CD1c-positive myeloid dendritic cell (primary cell): ENCODE results near the gene MRPL43.

Experiments used
- DNase-seq: peaks from one replicate; pipeline ENCODE4 v3.0.0-alpha.2; 2016; ENCODE audit errors: extremely low spot score

Gene MRPL43

GRCh38 chr10:100968062-100968736 is 19.1 kb downstream of the MRPL43 start:
- DNase-seq, result no peak

GRCh38 chr10:100967332-100967731 is 20.0 kb downstream of the MRPL43 start:
- DNase-seq, result no peak

DNA sequence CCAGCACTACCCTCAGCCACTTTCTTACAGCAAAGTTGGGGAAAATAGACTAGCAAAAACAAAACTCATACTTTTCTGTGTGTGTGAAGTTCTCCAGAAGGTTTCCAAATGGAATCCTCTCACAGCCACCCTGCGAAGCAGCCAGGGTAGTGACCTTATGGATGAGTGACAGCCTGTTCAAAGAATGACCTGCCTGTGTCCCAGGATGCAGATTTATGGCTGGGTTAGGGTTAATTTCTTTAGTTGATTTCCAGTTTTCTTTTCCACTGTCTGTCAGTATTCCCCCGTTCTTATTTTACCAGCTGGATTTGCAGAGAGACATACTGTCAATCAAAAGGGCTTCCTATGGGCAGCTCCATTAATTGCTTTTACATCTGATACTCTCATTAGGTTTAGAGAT is 20.4 kb downstream of the MRPL43 start:
- no peak for DNase-seq

- no peak for DNase-seq
Observed at GRCh38 chr10:100965820-100966219, 21.5 kb downstream of the MRPL43 start.

DNA sequence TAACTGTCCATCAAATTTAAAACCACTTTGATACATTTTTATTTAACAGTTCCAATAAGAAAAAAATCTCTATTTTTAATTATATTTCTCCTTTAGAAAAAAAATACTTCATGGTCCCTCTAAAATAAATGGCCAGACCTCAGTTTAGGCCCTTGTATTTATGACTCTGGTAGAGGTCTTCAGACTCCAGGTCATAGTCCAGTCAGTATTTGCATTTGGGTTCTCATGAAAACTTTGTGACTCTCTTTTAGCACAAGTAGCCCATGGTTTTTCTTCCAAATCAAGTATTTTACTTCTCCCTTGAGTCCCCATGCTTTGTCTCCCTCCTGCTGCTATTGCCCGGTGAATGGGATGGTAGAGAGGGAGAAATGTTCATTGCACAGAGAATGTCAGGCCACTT is 23.5 kb downstream of the MRPL43 start:
- no peak for DNase-seq

DNA sequence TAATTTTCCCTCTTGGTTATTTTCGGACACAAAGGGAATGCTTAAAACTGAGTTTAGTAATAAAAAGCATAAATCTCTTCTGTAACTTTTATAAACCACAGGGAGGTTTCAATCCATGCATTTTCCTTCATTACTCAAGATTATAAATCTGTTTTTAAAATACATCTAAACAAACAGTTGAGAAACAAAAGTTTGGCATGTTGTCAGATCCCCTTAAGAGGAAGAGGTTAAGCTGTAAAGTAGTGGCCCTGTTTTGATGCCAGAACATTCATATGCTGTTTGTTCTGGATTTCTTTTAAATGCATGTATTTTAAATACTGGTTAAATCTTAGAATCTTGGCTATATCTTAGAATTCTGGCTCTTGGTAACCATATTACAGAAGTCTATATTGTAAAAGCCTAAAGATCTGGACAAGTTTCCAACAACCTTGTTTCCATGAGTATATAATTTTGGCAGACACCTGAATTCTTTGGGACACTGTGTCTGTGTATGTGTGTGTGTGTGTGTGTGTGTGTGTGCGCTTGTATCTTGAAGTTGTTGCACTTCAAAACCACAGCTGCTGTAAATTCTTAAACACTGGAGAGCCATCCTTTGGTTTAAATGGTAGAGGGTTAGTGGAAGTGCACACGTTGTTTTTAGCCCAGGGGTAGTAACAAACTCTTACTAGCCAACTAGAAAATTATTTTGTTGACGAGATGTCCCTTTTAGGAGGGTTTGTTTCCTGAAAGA is 24.8 kb downstream of the MRPL43 start:
- no peak for DNase-seq

GRCh38 chr10:100960251-100960650 is 27.0 kb downstream of the MRPL43 start:
- DNase-seq, result peak; percentile 72

DNA sequence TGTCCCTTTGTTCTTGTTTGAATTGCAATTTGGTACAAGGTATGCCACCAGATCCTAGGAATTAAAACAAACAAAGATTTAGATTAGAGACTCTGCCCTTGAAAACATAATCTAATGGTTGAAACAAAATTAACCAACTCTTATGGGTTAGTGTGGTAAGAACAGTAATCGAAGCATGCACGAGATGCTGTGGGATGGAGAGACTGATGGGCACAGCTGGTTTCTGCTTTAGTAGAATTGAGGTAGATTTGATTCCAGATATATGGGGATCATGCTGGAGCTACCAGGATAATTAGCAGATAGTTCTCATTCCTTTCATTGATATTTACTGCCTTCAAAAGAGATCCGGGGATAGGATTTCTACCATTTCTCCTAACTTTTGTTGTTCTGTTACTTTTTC is 38.4 kb downstream of the MRPL43 start:
- DNase-seq, result no peak

DNA sequence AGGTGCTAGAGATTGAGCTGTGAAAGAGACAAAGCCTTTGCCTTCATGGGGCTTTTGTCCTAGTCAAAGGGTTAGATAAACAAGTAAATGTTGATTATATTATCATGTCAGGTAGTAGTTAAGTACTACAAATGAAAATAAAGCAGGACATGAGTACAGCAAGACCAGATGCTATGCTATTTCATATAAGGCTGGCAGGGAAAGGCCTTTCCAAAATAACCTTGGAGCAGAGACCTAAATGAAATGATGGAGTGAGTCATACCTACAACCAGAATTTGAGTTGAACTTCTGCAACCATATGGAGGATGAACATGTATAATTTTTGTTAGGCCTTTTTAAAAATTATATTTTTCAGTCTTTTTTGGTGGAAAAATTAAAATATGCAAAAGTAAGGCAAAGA is 41.5 kb downstream of the MRPL43 start:
- DNase-seq, result no peak

GRCh38 chr10:100943508-100943907 is 43.8 kb downstream of the MRPL43 start:
- DNase-seq, result no peak

DNA sequence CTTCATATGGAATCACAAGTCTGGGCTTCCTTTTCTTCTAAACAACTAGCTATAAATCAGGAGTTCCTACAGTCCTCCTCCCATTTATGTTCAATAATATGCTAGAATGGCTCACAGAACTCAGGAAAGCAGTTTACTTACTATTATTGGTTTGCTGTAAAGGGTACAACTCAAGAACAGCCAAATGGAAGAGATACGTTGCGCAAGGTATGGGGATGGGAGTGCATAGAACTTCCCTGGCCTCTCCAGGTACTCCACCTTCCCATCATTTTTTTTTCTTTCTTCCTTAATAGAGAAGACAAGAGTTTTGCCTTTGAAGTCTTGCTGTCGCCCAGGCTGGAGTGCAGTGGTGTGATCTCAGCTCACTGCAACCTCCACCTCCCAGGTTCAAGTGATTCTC is 45.1 kb downstream of the MRPL43 start:
- DNase-seq, result no peak

DNA sequence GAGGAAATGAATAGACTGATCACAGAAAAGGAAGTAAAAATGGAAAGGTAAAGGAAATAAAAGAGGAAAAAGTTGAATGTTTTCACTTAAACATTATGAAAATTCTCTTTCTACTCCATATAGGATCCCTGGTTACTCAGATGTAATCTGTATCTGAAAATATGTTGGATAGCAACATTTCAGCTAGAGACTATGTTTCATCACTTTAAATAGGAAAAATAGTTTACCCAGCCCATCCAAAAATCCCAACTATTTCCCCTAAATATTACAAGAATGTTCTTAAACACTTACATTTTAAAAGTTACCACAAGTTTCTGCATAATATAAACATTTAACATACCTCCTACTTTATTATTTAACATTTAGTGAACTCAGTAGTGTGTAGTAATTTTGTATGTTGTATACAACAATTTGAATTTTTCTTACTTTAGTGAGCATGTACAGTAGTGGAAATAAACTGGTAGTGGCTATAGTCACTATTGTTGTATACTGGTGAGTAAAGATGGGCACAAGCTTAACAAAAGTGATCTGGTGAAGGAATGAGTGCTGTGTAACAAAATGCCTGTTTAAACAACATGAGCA is 47.4 kb downstream of the MRPL43 start:
- no peak for DNase-seq
